ENCODE data around the gene RPN1.

- TF ChIP-seq CTCF (IDR thresholded peaks at IDR 0.05; ENCODE audit: borderline replicate concordance, extremely low read depth, low read length, poor library complexity, severe bottlenecking): no peak
- TF ChIP-seq EZH2 (IDR thresholded peaks at IDR 0.05; ENCODE audit: borderline replicate concordance, low read depth, low read length, severe bottlenecking): no peak
These were observed 33.3 kb upstream of the RPN1 start for GRCh38 chr3:128683957-128684356.

Measured in DND-41 (cell line).